IMR-90 (cell line): ENCODE results near the gene DGLUCY. TPM values are rescaled to one million over a fixed set of nuclear protein-coding genes. Genes with fewer than 3 reads are reported as not detected.
"Not testable (repeated sequence)": the region's sequence is repeated elsewhere in the genome, so short reads cannot be mapped to it uniquely, and the experiment has no call there.

Experiments used
- ATAC-seq: fragments of 200-7000 bp; cut with Tn5 transposase; 2 replicates; pipeline ENCODE4 v1.9.1; 2020; ENCODE audit warnings: low read depth, mild to moderate bottlenecking, moderate library complexity
- BruUV-seq: library from RNA; stranded (reverse); fragments of 400-500 nt; replicated peaks from 2 replicates; lab custom pipeline; 2021; lab: Mats Ljungman, UMichigan
- CTCF ChIA-PET: fragments of 300-600 bp; formaldehyde crosslinking; extraction: SDS; loops from one replicate; lab custom pipeline; 2021; ENCODE audit warnings: antibody characterized with exemption; lab: Yijun Ruan, JAX
- POLR2A ChIA-PET: fragments of 300-600 bp; sonication (Branson Sonifier 250); formaldehyde crosslinking; loops from one replicate; lab custom pipeline; 2022; ENCODE audit warnings: antibody characterized with exemption; ENCODE audit not compliant: unreplicated experiment; lab: Charles Lee
- DNase-seq: peaks from one replicate; pipeline ENCODE4 v3.0.0; 2013
- H2AFZ ChIP-seq: replicated peaks from 2 replicates; pipeline ENCODE3; 2013; ENCODE audit warnings: low read length, mild to moderate bottlenecking; ENCODE audit not compliant: poor library complexity
- H2AK5ac ChIP-seq: 2 replicates; pipeline ENCODE4 v1.6.1; 2013; ENCODE audit warnings: low read depth, low read length, inconsistent platforms
- H2AK9ac ChIP-seq: replicated peaks from 2 replicates; pipeline ENCODE3; 2013; ENCODE audit warnings: mild to moderate bottlenecking, low read depth, low read length, moderate library complexity; ENCODE audit not compliant: poor library complexity
- H2BK120ac ChIP-seq: 2 replicates; pipeline ENCODE4 v1.6.1; 2013; ENCODE audit warnings: low read depth, low read length, inconsistent platforms
- H2BK15ac ChIP-seq: 3 replicates; pipeline ENCODE4 v1.6.1; 2013; ENCODE audit warnings: low read depth, low read length, inconsistent platforms
- H2BK20ac ChIP-seq: 2 replicates; pipeline ENCODE4 v1.6.1; 2013; ENCODE audit warnings: low read depth, mild to moderate bottlenecking, inconsistent platforms, low read length, moderate library complexity
- H2BK5ac ChIP-seq: 2 replicates; pipeline ENCODE4 v1.6.1; 2013; ENCODE audit warnings: mild to moderate bottlenecking, low read depth, low read length, inconsistent platforms; ENCODE audit not compliant: poor library complexity, severe bottlenecking
- H3K14ac ChIP-seq: replicated peaks from 2 replicates; pipeline ENCODE4 v1.6.1; 2013; ENCODE audit warnings: low read depth, low read length, inconsistent platforms
- H3K18ac ChIP-seq: 2 replicates; pipeline ENCODE4 v1.6.1; 2013; ENCODE audit warnings: low read depth, low read length, control low read depth
- H3K23ac ChIP-seq: 2 replicates; pipeline ENCODE4 v1.6.1; 2013; ENCODE audit warnings: low read depth, low read length, inconsistent platforms
- H3K27ac ChIP-seq: 2 replicates; pipeline ENCODE4 v1.5.1; 2013; ENCODE audit warnings: mild to moderate bottlenecking, control low read depth, low read length; ENCODE audit not compliant: insufficient read depth
- H3K27me3 ChIP-seq: 2 replicates; pipeline ENCODE4 v1.6.1; 2013; ENCODE audit warnings: low read length; ENCODE audit not compliant: control insufficient read depth, insufficient read depth
- H3K36me3 ChIP-seq: 2 replicates; pipeline ENCODE4 v1.6.1; 2013; ENCODE audit warnings: low read length, mixed read lengths; ENCODE audit not compliant: control insufficient read depth, insufficient read depth
- H3K4ac ChIP-seq: 2 replicates; pipeline ENCODE4 v1.6.1; 2013; ENCODE audit warnings: low read depth, low read length, inconsistent platforms
- H3K4me1 ChIP-seq: 2 replicates; pipeline ENCODE4 v1.6.1; 2013; ENCODE audit warnings: low read length, mixed read lengths; ENCODE audit not compliant: control insufficient read depth, insufficient read depth
- H3K4me2 ChIP-seq: 2 replicates; pipeline ENCODE4 v1.6.1; 2013; ENCODE audit warnings: low read depth, mild to moderate bottlenecking, control low read depth, low read length, moderate library complexity
- H3K4me3 ChIP-seq: 2 replicates; pipeline ENCODE4 v1.5.1; 2013; ENCODE audit warnings: low read depth, mild to moderate bottlenecking, control low read depth, low read length, moderate library complexity; ENCODE audit not compliant: insufficient read depth
- H3K56ac ChIP-seq: 2 replicates; pipeline ENCODE4 v1.6.1; 2013; ENCODE audit warnings: low read length, inconsistent platforms; ENCODE audit not compliant: insufficient read depth; ENCODE audit errors: extremely low read depth
- H3K79me1 ChIP-seq, 2 experiments: 2 replicates each; pipeline ENCODE4 v1.6.1; 2013; ENCODE audit warnings: low read length in 2 of 2, inconsistent platforms in 1 of 2, low read depth in 1 of 2
- H3K9ac ChIP-seq: 2 replicates; pipeline ENCODE4 v1.6.1; 2013; ENCODE audit warnings: low read depth, low read length, control low read depth
- H3K9me1 ChIP-seq: 2 replicates; pipeline ENCODE4 v1.6.1; 2013; ENCODE audit warnings: low read length, inconsistent platforms; ENCODE audit not compliant: insufficient read depth
- H3K9me3 ChIP-seq: 2 replicates; pipeline ENCODE4 v1.6.1; 2013; ENCODE audit warnings: low read length; ENCODE audit not compliant: control insufficient read depth, insufficient read depth
- H4K20me1 ChIP-seq: 2 replicates; pipeline ENCODE4 v1.6.1; 2013; ENCODE audit warnings: low read length, inconsistent platforms; ENCODE audit not compliant: insufficient read depth
- H4K5ac ChIP-seq: 2 replicates; pipeline ENCODE4 v1.6.1; 2013; ENCODE audit warnings: mild to moderate bottlenecking, low read depth, low read length, control low read depth
- H4K8ac ChIP-seq, 2 experiments: 2 replicates each; pipeline ENCODE4 v1.6.1; 2013; ENCODE audit warnings: low read depth in 2 of 2, low read length in 2 of 2, control low read depth in 1 of 2, inconsistent platforms in 1 of 2
- H4K91ac ChIP-seq: 2 replicates; pipeline ENCODE4 v1.6.1; 2013; ENCODE audit warnings: low read depth, low read length, inconsistent platforms; ENCODE audit not compliant: insufficient read depth
- WGBS, 2 experiments: methylation state at CpG; one replicate each; pipeline versions ENCODE4 v1.1.5 to v1.1.7; 2013; ENCODE audit warnings: missing lambda C conversion rate in 2 of 2; ENCODE audit not compliant: insufficient read length in 1 of 2; ENCODE audit errors: extremely low coverage in 2 of 2; 5-methylcytosine and 5-hydroxymethylcytosine counted together
- dilution Hi-C: fragments of 300-500 bp; cut with HindIII; formaldehyde crosslinking; loops from one replicate; pipeline ENCODE4 v1.14.3; 2018; ENCODE audit warnings: low sequenced_read_pairs; ENCODE audit not compliant: unreplicated experiment
- in situ Hi-C: fragments of 300-500 bp; cut with MboI; formaldehyde crosslinking; loops from 3 replicates; pipeline ENCODE4 v1.14.3; 2019; ENCODE audit warnings: low sequenced_read_pairs, inconsistent platforms, mixed read lengths
- intact Hi-C: fragments of 100-400 bp; cut with micrococcal nuclease; formaldehyde crosslinking; loops from 2 replicates; pipeline ENCODE4 v1.10.0; 2022
- polyA plus RNA-seq, 3 experiments: library from polyadenylated mRNA; depleted of rRNA; stranded (reverse); fragments of >200 nt; gene quantifications; 2 replicates each; pipeline ENCODE4 v1.2.3, GENCODE V29; 2012; ENCODE audit warnings: low replicate concordance in 1 of 3
- total RNA-seq: library from RNA; depleted of rRNA; stranded (reverse); fragments of >200 nt; gene quantifications from 2 replicates; pipeline ENCODE4 v1.2.3, GENCODE V29; 2012

Gene DGLUCY
- total and polyA plus RNA-seq, 2 of the 4 experiments (the other 2 are of a cell fraction), result 8.5 to 13.3 TPM

- H3K4me3 ChIP-seq, H3K9me1 ChIP-seq, H3K27me3 ChIP-seq, H3K23ac ChIP-seq, ATAC-seq, H2AK9ac ChIP-seq, H3K9me3 ChIP-seq, H4K91ac ChIP-seq, H3K79me1 ChIP-seq, H3K4ac ChIP-seq, H3K56ac ChIP-seq, H3K9ac ChIP-seq, POLR2A ChIA-PET, dilution Hi-C loops, BruUV-seq, H2AK5ac ChIP-seq, H3K4me1 ChIP-seq, CTCF ChIA-PET, H4K20me1 ChIP-seq, H4K8ac ChIP-seq, H3K14ac ChIP-seq, in situ Hi-C loops, H2BK120ac ChIP-seq, H2AFZ ChIP-seq, H2BK20ac ChIP-seq, intact Hi-C loops, H3K4me2 ChIP-seq, H2BK15ac ChIP-seq, DNase-seq, H2BK5ac ChIP-seq, H4K5ac ChIP-seq, H3K18ac ChIP-seq, H3K27ac ChIP-seq: not testable (repeated sequence)
- peaks cover 16% of the 10 kb centered on the region for H3K36me3 ChIP-seq
- 83% methylated on average over 1 of the region's 6 CpGs; no CpG with 5 or more reads in 1 of the 2 experiments for whole genome bisulfite sequencing, 2 experiments
These were observed 86.9 kb downstream of the DGLUCY start for GRCh38 chr14:91200802-91201201.
